CD4-positive, alpha-beta T cell treated with Interleukin-4 for 4 hours (primary cell): ENCODE results near the gene TREML4.

Source experiments
- DNase-seq: peaks from one replicate; pipeline ENCODE4 v3.0.0-alpha.2; 2020

The TREML4 gene

DNA sequence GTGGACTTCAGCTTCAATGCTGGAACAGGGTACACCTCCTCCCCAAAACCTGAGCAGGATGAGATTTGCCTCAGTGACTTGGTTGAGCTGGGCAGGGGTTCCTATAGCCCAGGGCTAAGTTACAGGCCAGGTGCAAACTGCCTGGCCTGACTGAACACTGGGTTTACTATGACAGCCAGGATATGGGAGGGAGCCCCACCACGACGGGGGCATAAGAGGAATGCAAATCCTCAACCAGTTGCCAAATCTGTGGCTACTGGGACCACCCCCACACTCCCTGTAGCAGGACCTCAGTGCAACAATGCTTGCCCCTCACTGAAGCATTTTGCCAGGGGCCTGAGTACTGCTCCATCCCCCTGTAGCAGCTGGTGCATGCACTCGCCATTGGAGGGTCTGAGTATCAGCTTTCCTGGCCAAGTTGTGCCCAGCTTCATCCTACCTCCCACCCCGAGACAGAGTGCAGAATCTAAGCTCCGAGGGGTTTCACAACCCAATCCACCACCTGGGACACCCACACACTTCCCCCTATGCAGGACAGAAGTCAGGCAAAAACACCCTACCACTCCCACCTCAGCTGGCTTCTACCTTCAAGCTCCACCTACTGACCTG is 27.6 kb downstream of the TREML4 start:
- DNase-seq: no peak

DNA sequence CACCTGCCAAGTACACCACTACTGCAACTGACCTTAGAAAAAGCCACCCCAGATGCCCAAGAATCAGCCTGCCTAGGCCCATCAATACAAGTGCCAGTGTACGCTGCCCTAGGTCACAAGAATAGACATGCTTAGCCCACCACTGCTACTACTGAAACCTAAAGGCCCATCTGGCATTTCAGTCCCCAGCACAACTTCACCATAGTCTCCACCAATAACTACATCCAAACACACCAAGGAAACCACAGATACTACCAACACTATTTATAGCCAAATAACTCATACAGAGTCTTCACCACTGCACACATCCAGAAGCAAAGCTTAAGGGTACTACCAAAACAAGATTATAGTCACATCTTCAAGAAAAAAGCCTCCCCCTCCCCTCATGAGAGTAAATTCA is 28.2 kb downstream of the TREML4 start:
- no peak for DNase-seq

GRCh38 chr6:41257369-41258195 is 29.4 kb downstream of the TREML4 start:
- no peak for DNase-seq

DNA sequence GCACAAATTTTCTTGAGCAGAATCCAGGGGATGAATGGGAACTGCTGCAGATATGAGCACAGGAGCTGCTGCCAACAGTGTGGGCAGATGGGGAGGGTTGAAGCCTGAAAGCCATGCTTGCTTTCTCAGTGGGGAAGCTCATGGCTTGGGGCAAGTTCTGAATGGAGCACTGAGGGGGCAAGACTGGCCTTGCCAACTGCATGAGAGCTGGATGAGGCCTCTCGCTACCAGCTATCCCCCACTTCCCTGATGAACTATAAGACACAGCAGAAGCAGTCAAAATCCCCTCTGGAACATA is 30.0 kb downstream of the TREML4 start:
- DNase-seq: no peak

GRCh38 chr6:41262401-41262800 is 34.3 kb downstream of the TREML4 start:
- DNase-seq: no peak

DNA sequence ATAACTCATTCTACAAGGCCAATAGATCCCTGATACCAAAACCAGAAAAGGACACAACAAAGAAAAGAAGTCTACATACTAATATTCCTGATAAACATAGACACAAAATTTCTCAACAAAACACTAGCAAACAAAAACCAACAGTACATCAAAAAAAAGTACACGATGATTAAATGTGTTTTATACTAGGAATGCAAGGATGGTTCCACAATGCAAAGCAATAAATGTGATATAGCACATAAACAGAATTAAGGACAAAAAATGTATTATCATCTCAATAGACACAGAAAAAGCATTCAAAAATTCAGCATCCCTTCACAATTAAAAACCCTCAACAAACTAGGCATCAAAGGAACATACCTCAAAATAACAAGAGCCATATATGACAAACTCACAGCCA is 35.1 kb downstream of the TREML4 start:
- DNase-seq: no peak

DNA sequence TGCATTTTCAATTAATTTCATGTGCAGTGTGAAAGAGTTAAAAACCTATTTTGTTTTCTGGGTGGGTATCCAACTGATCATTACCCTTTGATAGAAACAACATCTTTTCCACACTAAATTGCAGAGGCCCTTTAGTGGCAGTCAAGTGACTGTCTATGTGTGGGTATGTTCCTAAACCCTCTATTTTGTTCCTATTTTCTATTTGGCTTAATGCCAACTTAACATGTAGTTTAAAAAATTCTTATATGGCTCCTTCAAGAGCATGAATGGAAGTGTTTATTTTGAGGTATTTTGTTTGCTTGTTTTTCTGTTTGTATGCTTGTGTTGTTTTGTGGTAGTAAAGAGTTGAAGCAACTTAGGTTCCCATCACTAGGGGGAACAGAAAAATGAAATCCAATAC is 38.4 kb downstream of the TREML4 start:
- no peak for DNase-seq

GRCh38 chr6:41268478-41268877 is 40.3 kb downstream of the TREML4 start:
- no peak for DNase-seq

- no peak for DNase-seq
Measured at GRCh38 chr6:41269166-41269565, 41.0 kb downstream of the TREML4 start.

- DNase-seq: no peak
Measured at GRCh38 chr6:41269716-41270115, 41.6 kb downstream of the TREML4 start.

DNA sequence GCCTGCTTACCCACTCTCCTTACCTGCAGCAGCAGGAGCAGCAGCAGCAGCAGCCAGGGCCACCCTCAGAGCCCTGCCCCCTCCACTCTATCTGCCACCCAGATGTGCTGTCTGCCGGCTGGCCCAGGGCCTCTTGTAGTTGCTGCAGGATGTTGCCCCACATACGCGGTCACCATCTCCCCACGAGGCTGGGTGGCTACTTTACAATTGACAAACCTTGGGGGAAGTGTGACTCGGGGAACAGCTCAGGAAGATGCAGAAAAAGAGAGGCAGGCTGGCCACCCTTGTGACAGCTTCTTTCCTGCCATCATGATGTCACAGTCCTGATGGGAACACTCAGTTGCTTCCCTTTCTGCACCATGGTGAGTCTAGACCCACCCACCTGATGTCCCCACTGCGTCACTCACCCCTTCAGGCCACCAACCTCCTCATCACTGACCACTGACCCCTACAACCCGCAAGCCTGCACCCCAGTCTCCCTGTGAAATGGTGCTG is 43.8 kb downstream of the TREML4 start:
- no peak for DNase-seq

DNA sequence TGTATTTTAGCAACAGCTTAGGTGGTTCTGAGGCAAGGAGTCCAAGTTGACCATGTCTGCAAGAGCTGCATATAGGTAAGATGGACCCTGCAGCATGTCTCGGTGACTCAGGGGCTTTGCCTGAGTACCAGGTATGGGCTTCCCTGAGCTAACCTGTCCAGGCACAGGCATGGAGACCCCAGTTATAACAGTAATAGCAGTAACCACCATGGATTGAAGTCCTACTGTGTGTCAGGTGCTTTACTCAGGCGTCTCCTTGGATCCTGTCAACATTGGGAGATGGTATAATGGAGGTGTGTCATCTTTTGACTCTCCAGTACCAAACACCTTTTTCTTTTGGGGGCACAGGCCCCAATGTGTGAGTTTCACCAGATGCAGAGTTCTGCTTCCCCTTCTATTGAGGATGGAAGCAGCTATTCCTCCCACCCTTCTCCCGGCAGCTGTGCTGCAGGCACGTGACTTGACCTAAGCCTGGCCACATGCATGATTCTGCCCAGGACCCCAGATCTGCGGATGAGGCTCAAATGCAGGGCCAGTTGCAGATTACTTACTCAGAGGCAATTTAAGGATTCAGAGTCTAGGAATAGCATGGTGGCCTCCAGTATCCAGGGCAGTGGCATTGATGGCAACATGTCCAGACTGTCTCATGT is 44.6 kb downstream of the TREML4 start:
- no peak for DNase-seq

DNA sequence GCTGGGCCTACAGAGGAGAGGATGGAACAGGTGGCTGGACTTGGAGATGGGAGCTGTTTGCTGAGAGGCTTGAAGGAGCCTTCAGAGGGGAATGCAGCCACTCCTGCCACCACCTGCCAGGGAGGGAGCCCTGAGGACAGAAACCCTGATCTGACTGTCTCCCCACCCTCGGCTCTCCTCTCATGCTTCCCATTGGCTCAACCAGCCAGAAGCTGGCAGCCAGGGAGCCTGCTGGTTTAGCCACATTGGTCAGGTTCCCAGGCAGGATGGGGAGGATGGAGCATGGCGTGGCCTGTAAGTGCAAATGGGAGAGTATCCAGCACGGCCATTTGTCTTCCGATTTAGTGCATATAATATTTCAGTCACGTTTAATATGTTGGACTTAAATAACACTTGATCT is 45.6 kb downstream of the TREML4 start:
- no peak for DNase-seq

- no peak for DNase-seq
Measured at GRCh38 chr6:41274256-41274655, 46.1 kb downstream of the TREML4 start.

- no peak for DNase-seq
Measured at GRCh38 chr6:41275489-41275888, 47.3 kb downstream of the TREML4 start.

- no peak for DNase-seq
Measured at GRCh38 chr6:41277605-41278004, 49.5 kb downstream of the TREML4 start.

DNA sequence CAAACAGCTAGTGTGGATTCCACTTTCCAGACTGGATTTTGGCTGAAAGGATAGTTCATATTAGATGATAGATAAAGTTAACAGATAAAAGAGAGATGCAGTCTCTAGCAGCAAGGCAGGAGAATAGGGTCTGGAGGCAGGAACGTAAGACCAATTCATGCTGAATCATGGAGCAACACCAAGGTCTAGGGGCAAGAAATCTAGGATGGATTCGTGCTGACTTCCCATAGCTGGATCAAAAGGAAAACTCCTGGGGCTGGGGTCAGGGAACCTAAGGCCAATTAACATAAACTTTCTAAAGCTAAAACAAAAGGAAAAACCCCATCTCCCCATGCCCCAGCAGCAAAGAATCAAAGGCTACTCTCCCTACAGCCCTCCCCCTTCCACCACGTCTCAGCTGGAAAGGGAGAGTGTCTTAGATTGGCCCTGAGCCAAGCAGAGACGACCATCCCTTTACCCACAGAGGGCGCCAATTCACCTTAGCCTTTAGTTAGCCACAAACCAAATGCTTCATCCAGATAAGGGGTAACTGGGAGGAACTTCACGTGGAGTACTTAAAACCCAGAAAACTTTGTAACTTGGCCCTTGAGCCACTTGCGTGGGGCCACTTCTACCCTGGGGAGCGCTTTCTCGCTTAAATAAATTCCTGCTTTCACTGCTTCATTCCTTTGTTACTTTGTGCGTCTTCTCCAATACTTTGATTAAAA is 50.7 kb downstream of the TREML4 start:
- peak; percentile 64 for DNase-seq

DNA sequence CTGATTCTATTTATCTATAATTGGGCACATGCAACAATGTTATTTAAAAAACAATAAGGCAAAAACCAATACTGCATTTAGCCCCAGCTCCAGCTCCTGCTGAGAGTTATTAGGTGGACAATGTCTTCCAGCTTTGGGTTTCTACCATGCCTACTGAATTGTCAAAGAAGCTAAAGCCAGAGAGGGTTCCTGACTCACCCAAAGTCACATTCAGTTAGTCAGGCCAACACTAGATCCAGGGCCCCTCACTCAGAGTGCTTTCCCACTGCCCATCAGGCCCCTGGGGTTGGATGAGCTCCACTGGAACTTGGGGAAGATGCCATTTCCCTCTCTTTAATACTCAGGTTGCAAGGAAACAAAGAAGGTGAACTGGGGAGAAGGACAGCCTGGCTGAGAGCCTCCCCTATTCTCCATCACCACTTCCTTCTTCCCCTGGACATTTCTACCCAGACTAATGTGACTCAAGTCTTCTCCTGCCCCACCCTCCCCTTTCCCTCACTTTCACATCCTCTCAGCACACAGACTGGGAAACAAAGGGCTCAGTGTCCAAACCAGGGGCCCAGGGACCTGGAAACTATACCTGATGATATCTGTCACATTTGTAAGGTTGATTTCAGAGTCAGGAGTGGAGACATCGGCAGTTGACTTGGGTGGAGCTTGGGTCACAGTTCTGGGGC is 52.4 kb downstream of the TREML4 start:
- no peak for DNase-seq

DNA sequence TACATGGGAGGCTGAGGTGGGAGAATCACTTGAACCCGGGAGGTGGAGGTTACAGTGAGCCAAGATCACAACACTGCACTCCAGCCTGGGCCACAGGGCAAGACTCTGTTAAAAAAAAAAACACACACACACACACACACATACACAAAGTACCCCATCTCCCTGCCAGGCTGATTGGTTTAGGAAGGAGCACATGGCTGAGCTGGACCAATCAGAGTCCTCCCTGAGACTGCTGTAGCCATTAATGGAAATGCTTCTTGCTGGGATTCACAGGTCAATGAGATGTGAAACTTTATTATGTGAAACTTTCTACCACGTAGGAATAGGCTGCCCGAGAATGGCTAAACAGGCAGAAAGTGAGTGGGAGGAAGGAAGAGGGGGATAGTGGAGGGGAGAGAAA is 55.5 kb downstream of the TREML4 start:
- no peak for DNase-seq

DNA sequence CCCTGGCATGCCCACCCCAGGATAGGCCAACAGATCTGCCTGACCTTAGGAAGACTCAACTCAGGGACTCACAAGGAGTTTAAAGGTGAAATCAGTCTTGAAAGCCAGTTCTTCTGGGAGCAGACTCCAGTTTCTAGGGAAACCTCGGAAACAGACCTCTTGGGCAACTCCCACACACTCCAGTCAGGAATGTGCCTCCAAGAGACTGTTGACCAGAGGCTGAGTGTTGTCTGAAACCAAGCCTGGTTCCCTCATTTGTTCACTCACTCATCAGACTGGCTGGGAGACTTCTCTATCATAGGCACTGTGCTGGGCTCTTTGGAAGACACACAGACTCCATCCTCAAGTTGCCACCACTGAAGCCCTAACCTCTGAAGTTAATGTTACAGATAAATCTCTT is 56.6 kb downstream of the TREML4 start:
- no peak for DNase-seq

- DNase-seq: no peak
Measured at GRCh38 chr6:41286544-41287346, 58.6 kb downstream of the TREML4 start, which contains the start of gene TREM1. Gene TREM1, minus strand, starts transcription at chr6:41286682. Its CDS starts 27 bp downstream, at chr6:41286655.
